A172 (cell line): ENCODE data around the gene MANEAL. TPM values are rescaled to one million over a fixed set of nuclear protein-coding genes. Genes with fewer than 3 reads are reported as not detected.
"Not testable (repeated sequence)": the region's sequence is repeated elsewhere in the genome, so short reads cannot be mapped to it uniquely, and the experiment has no call there.

Source experiments
- DNase-seq: peaks from one replicate; pipeline ENCODE4 v3.0.0-alpha.2; 2015; ENCODE audit warnings: low spot score
- total RNA-seq: library from RNA; depleted of rRNA; stranded (reverse); fragments of >200 nt; shearing (Covaris generic); gene quantifications from 2 replicates; pipeline ENCODE4 v1.2.3, GENCODE V29; 2014; rRNA removed

MANEAL gene, protein sequence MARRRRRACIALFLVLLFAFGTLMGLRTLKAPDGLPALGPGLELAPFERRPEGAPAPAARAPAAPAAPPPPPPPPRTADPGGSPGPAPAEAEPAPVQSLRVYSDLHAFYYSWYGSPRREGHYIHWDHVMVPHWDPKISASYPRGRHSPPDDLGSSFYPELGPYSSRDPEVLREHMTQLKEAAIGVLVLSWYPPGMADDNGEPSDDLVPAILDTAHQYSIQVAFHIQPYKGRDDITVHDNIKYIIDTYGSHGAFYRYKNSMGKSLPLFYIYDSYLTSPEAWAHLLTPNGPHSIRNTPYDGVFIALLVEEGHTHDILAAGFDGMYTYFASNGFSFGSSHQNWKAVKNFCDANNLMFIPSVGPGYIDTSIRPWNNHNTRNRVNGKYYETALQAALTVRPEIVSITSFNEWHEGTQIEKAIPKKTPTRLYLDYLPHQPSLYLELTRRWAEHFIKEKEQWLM
- total RNA-seq: 13.2 and 13.9 TPM in 2 replicates

DNA sequence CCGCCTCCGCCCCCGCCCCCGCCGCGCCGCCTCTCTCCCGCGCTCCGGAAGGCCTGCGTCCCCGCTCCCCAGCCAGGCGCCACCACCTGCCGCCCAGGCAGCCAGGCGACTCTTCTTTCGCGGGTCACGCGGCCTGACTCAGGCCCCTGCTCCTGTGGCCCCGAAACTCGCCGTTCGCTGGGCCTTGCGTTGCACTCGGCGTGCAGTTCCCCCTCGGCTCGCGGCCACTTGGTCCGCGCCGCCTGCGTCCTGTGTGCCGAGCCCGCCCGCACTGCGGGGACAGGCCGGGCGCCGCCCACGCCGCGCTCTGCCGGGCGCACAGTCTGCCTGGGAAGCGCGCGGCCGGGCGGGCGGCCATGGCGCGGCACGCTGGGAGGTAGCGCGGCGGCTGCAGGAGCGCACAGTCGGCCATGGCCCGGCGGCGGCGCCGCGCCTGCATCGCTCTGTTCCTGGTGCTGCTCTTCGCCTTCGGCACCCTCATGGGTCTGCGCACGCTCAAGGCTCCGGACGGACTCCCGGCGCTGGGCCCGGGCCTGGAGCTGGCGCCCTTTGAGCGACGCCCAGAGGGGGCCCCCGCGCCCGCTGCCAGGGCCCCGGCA lies at the start of gene MANEAL:
MANEAL (plus strand) TSS at position 75 of the 599 bp plus-strand sequence; CDS start at position 411, 336 bp downstream.
- DNase-seq: no peak

DNA sequence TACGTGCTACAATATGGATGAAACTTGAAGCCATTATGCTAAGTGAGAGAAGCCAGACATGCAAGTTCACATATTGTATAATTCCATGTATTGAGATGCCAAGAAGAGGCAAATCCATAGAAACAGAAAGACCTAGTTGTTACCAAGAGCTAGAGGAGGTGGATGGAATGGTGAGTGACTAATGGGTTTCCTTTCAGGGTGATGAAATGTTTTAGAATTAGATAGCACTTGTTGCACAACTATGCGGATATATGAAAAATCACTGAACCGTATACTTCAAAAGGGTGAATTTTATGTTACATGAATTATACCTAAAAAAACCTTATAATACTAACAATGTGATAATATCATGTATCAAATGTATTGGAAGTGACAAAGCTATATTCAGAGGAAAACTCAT lies 46.8 kb upstream of the MANEAL start:
- no peak for DNase-seq

DNA sequence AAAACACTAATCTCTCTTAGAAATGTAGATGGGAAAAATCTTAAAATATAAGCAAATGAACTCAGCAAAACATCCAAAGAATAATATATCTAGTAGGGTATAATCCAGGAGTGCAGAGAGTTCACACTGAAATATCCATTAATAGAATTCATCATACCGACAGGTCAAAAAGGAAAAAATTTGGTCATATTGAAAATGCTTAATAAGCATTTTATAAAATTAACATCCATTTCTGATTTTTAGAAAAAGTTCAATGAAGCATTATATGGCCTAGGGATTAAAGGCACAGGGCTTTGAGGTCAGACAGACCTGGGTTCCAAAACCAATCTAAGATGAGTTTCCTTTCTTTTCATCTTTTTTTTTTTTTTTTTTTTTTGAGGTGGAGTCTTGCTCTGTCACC lies 45.1 kb upstream of the MANEAL start:
- no peak for DNase-seq

DNA sequence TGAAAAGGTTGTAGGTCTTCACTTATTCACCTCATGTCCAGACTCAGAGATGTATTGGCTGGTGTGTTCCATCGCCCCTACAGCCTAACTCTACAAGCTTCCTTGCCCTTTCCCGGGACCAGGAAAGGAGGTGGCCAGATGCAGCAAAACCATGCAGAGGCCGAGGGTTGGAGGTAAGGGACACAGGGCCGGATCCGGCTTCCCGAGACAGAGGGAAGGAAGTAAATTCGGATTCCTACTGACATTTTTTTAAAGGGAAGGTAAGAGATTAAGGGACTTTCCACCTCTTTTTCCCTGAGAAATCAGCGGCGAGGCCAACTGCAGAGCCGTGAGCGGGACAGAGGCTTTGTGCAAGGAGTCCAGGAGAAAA lies 41.4 kb upstream of the MANEAL start:
- DNase-seq: no peak

DNA sequence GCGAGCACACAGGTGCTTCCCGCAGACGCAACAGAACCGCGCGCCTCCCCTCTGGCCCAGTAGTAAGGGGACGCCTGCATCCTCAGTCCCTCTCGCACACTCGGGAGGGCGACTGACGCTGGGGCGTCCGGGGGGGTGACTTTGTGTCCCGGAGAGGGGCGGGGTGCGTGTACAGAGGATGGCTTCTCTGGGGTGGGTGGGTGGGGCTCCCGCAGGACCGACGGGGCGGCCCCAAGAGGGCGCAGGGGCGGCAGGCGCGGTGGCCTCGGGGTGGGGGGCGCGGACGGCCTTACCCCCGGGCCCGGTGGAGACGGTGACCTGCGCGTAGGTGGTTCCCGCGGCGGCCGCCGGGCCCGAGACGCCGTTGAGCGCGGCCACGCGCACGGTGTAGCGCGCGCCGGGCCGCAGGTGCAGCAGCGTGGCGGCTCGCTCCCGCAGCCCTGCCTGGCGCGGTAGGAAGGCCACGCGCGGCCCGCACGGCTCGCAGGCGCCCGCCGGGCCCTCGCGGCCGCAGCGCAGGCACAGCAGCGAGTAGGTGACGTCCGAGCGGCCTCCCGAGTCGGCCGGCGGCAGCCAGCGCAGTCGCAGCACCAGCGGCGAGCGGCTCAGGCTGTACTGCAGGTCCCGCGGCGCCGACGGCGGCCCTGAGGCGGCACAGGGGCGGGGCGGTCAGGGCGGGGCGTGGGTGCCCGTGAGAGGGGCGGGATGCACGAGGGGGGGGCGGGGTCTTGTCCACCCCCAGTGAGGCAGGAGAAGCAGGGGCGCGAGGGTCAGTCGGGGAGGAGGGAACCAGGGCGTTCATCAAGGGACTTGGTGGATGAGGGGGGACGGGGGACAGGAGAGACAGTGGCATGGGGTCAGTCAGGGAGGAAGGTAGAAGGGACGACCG lies 40.8 kb upstream of the MANEAL start:
- DNase-seq: no peak

DNA sequence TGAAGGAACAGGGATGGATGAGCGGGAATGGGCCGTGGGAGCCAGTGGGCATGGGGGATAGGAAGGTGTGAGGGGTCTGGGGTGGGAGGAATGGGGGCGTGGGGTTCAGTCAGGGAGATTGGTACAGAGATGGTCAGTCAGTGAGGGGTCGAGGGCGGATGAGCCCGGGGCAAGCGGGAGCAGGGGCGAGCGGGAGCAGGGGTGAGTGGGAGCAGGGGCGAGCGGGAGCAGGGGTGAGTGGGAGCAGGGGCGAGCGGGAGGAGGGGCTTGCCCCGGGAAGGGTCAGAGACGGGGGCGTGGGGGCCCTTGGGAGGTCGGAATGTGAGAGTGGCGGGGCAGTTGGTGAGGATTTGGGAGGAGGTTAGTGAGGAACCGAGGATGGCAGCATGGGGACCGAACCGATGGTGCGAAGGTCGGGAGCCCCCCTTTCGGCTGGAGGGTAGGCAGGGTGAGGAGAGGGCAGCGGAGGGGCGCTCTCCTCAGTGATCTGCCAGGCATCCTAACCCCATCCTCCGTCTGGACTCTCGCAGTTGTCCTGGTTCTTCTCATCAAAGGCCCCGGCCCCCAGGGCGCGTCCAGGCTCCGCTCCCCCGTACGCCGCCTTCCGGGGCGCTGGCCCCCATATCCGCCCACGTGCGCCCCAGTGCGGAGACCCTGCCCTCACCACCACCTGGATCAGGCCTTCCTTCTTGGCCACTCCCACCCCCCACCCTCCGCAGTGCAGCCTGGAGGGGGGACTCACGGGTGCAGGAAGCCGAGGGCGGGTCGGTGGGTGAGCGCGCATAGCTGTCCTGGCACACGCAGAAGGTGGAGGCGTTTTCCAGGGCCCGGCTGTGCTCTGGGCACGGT lies 40.0 kb upstream of the MANEAL start:
- DNase-seq: no peak

DNA sequence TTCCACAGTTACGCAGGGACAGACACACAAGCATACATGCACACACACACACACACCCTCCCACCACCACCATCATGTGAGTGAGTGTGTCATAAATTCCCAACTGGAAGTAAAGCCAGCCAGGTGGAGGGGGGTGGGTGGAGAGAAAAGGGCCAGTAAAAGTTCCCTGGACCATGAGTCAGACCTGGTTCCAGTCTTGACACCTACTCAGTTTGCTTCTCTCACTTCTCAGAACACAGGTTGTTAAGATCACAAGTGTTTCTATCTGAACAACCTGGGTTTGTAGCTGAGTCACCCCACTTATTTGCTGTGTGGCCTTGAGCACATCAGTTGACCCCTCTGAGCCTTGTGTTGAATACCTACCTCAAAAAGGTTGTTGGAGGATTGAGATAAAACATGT lies 38.4 kb upstream of the MANEAL start:
- DNase-seq: peak; percentile 22

DNA sequence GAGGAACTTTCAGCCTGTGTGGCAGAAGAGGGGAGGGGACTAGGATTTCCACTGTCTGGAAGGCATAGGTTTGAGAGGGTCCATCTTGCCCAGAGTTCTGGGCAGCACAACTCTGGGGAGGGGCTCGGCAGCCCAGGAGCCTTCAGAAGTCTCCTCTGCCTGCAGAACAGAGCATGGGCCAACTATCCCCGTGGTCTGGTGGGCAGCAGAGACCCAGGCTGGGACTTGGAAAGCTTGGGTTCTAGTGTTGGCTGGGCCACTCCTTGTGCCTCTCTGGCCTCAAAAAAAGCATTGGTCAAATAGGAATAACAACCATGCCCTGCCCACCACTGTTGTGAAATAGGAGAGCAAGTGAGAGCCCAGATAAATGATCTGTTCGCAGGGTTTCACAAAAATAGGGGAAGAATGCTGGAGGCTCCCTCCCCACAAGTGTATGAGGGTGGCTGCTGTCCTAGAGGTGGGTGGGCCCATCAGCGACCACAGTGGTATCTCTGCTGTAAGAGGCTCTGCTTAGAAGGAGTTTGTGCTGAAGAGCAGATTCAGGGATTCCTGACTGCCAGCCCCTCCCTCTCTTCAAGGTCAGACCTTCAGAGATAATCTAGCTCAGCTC lies 37.6 kb upstream of the MANEAL start:
- no peak for DNase-seq

DNA sequence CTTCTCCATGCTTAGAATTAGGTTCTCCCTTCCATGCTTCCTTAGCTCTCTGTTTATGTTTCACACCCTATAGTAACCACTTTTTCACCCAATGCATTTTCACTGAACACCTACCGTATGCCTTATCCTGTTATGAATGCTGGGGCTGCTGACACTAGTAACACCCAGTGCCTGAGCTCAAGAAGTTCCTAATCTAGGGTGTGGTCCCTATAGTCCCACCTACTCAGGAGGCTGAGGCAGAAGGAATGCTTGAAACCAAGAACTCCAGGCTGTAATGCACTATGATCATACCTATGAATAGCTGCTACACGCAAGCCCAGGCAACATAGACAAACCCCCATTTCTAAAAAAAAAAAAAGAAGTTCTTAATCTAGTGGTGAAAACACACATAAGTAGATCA lies 34.2 kb upstream of the MANEAL start:
- no peak for DNase-seq

DNA sequence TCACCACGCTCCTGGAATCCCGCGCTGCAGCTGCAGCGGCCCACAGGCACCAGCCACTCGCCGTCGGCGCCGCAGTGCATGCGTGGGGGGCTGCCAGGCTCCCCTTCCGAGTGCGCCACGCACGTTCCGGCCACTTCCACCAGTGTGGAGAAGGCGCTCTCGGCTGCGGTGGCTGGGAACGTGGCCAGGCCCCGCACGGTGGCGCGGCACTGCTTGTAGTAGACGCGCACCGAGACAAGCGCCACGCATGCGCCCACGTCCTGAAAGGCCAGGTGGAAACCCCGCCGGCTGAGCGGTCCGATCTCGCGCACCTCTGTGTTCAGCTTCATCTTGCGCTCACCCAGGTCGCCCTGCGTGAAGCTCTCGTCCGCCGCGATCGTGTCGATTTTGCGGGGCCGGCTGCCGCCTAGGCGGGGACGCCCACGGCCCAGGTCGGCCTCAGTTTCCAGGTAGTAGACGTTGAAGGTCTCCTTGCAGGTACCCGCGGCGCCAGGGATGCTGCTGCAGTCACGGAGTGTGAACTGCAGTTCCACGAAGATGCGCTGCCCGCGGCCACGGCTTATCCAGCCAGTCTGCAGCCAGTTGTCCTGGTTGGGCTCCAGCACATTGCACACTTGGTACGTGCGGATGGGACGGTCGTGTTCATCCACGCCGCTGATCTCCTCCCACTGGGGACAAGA lies 32.1 kb upstream of the MANEAL start:
- no peak for DNase-seq

DNA sequence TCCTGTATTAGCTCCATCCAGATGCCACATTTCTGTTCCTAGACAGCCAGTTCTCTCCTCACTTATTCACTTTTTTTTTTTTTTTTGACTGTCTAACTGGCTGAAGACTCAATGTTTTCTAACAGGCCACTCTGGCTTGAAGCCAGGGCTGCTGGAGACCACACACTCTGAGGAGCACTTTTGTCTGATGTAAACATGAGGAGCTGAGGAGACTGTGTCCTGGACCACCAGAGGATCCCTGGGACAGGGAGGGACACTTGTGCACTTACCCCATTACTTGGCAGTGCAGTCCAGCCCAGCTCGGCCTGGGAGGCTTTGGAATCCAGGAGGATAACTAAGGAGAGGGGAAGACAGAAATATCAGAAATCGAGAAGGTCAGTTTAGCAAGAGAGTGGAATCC lies 31.1 kb upstream of the MANEAL start:
- DNase-seq: no peak

DNA sequence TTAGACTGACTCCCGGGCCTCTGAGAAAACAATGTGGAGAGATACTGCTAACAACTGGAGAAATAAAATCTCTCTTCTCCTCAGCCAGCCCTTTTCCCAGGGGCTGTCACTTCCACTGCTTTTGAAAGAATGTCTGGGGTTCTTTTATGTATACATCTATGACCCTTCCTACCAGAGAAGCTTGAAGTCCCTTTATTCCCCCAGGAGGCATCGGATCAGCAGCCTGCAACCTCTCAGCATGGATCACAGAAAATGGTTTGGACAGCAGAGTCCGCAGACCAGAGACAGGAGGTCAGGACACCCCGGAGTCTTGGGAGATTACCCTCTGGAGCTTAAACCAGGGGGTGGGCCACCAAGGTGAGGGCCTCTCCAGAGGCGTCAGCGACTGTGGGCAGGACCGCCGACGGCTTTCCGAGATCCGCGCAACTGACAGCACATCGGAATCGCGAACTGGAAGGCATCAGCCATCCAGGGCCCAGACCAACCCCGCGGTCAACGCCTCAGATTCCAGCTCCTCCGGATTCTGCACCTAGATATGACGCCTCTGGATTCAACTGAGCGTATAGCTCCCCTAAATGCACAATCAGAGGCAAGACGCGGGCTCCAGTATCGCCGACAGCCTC lies 29.7 kb upstream of the MANEAL start:
- DNase-seq: no peak

DNA sequence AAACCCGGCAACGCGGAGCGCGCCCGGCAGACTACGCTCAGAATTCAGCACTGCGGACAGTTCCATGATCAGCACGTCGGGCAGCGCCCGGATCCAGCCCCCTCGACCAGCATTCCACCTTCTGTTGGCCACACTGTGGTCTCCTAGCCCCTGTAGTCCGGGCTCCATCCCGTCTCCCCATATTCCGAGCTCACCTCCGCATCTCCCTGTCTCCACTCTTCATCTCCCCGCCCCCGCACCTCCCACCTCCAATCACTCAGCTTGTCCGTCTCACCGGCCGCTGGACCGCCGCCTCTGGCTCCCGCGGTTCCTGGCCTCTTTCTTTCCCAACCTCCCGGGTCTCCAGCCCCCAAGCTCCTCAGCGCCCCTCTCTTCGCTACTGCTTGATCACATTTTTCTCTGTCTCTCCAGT lies 29.2 kb upstream of the MANEAL start:
- no peak for DNase-seq

DNA sequence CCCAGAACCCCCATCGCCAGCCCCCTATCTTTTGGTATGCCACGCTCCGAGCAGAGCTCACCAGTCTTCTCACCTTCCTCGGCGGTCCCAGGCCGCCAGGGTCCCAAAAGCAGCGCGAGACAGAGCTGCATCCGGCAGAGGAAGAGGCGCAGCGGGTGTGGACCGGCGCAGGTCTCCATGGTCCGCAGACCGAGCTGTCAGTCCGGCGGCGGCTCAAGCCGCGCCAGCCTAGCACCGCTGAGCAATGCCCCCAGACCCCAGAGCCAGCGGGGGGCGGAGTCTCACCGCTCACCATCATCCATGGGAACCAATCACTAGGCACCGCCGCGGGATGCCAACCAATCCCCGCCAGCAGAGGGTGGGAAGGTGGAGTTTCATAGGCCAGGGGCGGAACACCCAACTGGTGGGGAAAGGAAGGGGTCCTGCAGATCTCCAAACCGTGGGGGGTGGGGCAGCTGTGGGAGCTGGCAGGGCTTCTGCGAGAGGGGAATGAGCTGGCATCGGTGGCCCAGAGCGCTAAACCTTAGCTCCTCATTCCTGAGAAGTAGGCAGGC lies 28.7 kb upstream of the MANEAL start, which contains the start of gene EPHA10:
EPHA10 (minus strand) TSS at position 233 of the 554 bp plus-strand sequence; CDS start at position 179, 54 bp downstream.
- no peak for DNase-seq

DNA sequence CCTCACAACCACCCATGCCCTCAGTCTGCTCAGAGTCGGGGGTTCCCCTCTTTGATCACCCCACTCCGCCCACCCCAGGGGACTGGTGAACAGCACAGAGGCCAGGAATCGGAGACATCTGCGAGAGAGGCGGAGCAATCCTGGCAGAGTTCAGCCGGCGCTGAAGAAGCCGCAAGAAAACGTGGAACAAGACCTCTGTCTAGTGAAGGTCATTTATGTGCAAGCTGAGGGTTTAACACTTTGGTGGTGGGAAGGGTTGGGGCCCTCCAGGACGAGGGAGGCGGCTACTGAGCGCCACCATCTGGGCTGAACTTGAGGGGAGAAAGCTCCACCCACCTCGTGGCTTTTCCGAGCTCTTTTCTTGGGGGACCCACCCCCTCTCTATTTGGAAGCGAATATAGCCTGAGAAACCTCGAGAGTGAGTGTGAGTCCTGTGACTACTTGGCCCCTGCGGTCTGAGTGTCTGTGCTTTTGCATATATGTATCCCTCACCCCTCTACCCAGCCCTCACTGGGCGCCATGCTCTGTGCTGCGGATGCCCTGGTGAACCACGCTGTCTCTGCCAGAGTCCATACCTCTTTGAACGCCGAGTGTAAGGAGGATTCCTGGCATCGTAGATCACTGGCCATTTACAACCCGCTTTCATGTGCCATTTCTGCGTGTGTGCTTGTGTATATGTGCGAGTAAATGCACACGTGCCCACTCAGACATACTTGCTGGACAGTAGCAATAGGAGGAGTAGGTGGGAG lies 27.6 kb upstream of the MANEAL start:
- no peak for DNase-seq

DNA sequence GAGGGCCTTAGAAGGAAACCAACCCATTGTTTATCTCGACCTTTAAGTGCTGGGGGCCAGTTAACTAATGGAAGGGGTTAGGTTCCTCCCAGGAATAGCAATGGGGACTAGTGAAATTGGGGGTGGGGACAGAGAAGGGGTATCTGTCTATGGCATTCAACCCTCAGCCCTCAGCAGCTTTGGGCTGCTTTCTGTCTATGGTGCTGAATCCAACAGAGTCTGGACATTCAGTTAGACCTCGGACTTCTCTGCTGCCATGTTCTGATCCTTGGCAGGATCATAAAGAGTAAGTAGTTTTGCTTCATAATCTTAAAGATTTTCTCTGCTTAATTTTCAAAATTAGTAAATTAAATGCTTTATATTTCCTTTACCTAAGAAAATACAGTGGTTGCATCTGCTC lies 26.2 kb upstream of the MANEAL start:
- no peak for DNase-seq

DNA sequence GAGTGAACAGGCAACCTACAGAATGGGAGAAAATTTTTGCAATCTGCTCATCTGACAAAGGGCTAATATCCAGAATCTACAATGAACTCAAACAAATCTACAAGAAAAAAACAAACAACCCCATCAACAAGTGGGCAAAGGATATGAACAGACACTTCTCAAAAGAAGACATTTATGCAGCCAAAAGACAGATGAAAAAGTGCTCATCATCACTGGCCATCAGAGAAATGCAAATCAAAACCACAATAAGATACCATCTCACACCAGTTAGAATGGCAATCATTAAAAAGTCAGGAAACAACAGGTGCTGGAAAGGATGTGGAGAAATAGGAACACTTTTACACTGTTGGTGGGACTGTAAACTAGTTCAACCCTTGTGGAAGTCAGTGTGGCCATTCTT lies 22.2 kb upstream of the MANEAL start:
- DNase-seq: not testable (repeated sequence)

DNA sequence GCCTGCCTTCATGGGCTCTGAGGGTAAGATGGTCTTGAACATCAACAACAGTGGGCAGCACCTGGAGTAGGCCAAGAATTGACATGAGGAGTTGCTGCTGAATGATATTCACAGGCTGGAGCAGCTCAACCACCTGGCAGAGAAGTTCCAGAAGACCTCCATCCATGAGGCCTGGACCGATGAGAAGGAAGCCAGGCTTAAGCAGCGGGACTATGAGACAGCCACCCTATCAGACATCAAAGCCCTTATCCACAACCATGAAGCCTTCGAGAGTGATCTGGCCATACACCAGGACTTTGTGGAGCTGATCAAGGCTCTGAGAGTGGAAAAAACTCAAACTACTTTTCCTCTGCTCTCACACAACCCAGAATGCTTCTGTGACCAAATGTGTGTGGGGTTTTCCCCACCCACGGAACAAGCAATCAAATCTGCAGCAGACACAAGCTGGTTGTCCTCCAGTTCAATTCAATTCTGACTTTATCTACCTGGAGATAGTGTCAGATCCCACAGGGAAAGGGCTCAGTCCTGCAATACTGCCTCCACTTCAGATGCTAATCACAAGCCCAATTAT lies 16.6 kb upstream of the MANEAL start:
- DNase-seq: no peak
